A673 (cell line): ENCODE results near the gene FAM124B. TPM values are rescaled to one million over a fixed set of nuclear protein-coding genes. Genes with fewer than 3 reads are reported as not detected.

Experiments
- BruUV-seq: library from RNA; stranded (reverse); fragments of 400-500 nt; replicated peaks from 2 replicates; lab custom pipeline; 2021; lab: Mats Ljungman, UMichigan
- CTCF ChIA-PET: fragments of 300-600 bp; sonication (Branson Sonifier 250); formaldehyde crosslinking; loops from one replicate; lab custom pipeline; 2022; ENCODE audit warnings: antibody characterized with exemption; lab: Charles Lee
- POLR2A ChIA-PET: fragments of 300-600 bp; sonication (Branson Sonifier 250); formaldehyde crosslinking; loops from one replicate; lab custom pipeline; 2022; ENCODE audit warnings: antibody characterized with exemption; ENCODE audit not compliant: low non-redundant PET; lab: Charles Lee
- DNase-seq: peaks from one replicate; pipeline ENCODE4 v3.0.0-alpha.2; 2015; ENCODE audit warnings: low spot score
- H3K27ac ChIP-seq: fragments of 200-600 bp; sonication (generic); 2 replicates; pipeline ENCODE4 v1.5.1; 2016; ENCODE audit warnings: mixed run types, low read depth, mild to moderate bottlenecking, mixed read lengths, antibody characterized with exemption, low read length; ENCODE audit not compliant: poor library complexity, severe bottlenecking
- H3K27me3 ChIP-seq: fragments of 200-600 bp; sonication (generic); replicated peaks from 2 replicates; pipeline ENCODE4 v1.6.1; 2017; ENCODE audit warnings: mixed run types, low read depth, mild to moderate bottlenecking, mixed read lengths, antibody characterized with exemption, low read length; ENCODE audit not compliant: insufficient read depth, poor library complexity
- H3K36me3 ChIP-seq: fragments of 200-600 bp; sonication (generic); 2 replicates; pipeline ENCODE4 v1.6.1; 2016; ENCODE audit warnings: mixed run types, mild to moderate bottlenecking, mixed read lengths, antibody characterized with exemption, low read length; ENCODE audit not compliant: insufficient read depth, poor library complexity, severe bottlenecking
- H3K4me1 ChIP-seq: fragments of 200-600 bp; sonication (generic); 2 replicates; pipeline ENCODE4 v1.6.1; 2017; ENCODE audit warnings: mixed run types, mild to moderate bottlenecking, mixed read lengths, antibody characterized with exemption, low read length; ENCODE audit not compliant: insufficient read depth, poor library complexity, severe bottlenecking
- H3K4me3 ChIP-seq: fragments of 200-600 bp; sonication (generic); 2 replicates; pipeline ENCODE4 v1.5.1; 2016; ENCODE audit warnings: low read depth, mixed run types, mild to moderate bottlenecking, mixed read lengths, low read length; ENCODE audit not compliant: poor library complexity, severe bottlenecking
- H3K9me3 ChIP-seq: fragments of 200-600 bp; sonication (generic); 2 replicates; pipeline ENCODE4 v1.6.1; 2016; ENCODE audit warnings: mixed run types, low read depth, mild to moderate bottlenecking, mixed read lengths, antibody characterized with exemption, low read length; ENCODE audit not compliant: poor library complexity, severe bottlenecking
- CTCF ChIP-seq: fragments of 300-800, 200-600 bp; sonication (generic); conservative IDR thresholded peaks from 2 replicates; pipeline ENCODE4 v1.5.1; 2017; ENCODE audit warnings: low read depth, mild to moderate bottlenecking, antibody characterized with exemption, low read length, moderate library complexity, mixed read lengths
- EZH2 ChIP-seq: fragments of 200-600 bp; sonication (generic); IDR thresholded peaks from 2 replicates; pipeline ENCODE4 v1.6.1; 2017; ENCODE audit warnings: borderline replicate concordance, low read depth, mild to moderate bottlenecking, mixed read lengths, antibody characterized with exemption, low read length; ENCODE audit not compliant: poor library complexity, severe bottlenecking
- intact Hi-C: fragments of 100-400 bp; cut with micrococcal nuclease; formaldehyde crosslinking; loops from one replicate; pipeline ENCODE4 v1.10.0; 2022; ENCODE audit not compliant: unreplicated experiment
- total RNA-seq: library from RNA; stranded (reverse); gene quantifications from 2 replicates; pipeline ENCODE4 v1.2.3, GENCODE V29; 2021

The FAM124B gene
- total RNA-seq, 1 experiment from 2014 or later, result not detected

DNA sequence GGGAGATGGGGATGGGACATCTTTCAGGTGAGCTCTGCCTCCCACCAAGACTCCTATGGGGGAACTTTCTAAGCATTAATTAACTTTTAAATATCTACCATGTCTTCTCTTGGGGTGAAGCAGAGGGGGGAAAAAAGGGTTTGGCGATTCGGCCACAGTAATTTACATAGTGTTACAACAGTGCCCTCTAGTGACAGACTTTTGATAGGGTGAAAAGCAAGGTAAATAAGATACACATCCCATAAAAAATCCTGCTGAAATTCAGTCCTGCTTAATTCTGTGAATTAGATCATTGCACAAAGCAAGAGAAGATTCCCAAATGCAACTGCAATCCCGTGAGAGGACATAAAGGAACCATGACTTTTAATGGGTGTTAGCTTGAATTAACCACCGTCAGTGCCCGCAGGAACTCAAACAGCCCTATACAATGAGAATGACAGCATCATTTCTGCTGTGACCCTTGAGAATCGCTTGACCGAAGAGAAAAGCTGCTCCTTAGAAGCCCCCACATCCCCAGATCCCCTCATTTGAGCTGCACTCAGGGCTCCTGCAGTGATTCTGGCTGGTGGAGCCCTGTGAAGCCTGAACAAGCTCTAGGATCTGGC is 32.8 kb downstream of the FAM124B start:
- peak; percentile 81 for DNase-seq
- Histone ChIP-seq H3K27me3 (no peaks in the 10 kb centered on the region), H3K4me1 (peaks cover 15% of the 10 kb centered on the region), H3K36me3 (no peaks in the 10 kb centered on the region), H3K9me3 (no peaks in the 10 kb centered on the region), H3K27ac (no peak overlapping the region), H3K4me3 (no peak overlapping the region)
- BruUV-seq, result no TSS peak
- TF ChIP-seq EZH2, result no peak
- peak; percentile 84 for TF ChIP-seq CTCF
- POLR2A ChIA-PET, result no interaction called here
- CTCF ChIA-PET, result interaction anchor here (0.9 to 1.3 kb wide), 2 partner anchors 26 to 399 kb away, joined by 3 to 6 read pairs; no protein-coding TSS in a partner anchor
- intact Hi-C loops, result loop anchor here (2.0 to 5.0 kb wide), 2 partner anchors 398 to 507 kb away; no protein-coding TSS in a partner anchor

DNA sequence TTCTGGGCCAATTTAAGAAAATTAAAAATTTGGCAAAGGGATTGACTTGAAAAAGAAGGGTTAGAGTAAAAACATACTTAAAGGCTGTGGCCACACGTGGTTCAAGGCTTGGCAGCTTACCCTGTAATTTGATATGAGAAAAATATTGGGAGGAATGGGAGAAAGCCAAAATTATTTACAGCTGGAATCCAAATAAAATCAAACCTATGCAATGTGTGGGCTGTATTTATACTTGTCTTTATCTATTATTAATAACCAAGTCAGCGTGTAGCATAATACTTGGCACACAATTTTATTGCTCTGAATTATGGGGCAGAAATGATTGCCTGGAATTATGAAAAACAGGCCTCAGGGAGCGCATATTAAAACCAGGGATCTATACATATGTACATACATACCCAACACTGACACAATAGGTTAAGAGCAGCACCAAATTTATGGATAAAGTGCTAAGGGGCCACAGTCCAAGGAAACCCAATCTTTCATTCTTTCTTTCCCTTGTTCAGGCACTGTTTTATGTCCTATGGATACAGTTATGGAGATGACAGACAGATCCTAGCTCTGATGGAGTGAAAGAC is 35.6 kb downstream of the FAM124B start:
- CTCF ChIA-PET, result no interaction called here

GRCh38 chr2:224365331-224365730 is 36.6 kb downstream of the FAM124B start:
- Histone ChIP-seq H3K27me3 (no peaks in the 10 kb centered on the region), H3K27ac (no peak overlapping the region), H3K4me3 (no peak overlapping the region), H3K36me3 (no peaks in the 10 kb centered on the region), H3K9me3 (no peaks in the 10 kb centered on the region), H3K4me1 (peaks cover 24% of the 10 kb centered on the region)
- intact Hi-C loops, result loop anchor here (5.0 kb wide), 1 partner anchor 503 kb away; no protein-coding TSS in a partner anchor
- ChIA-PET CTCF (no interaction called here), POLR2A (no interaction called here)
- no TSS peak for BruUV-seq
- TF ChIP-seq EZH2 (no peak), CTCF (no peak)
- no peak for DNase-seq

More for the DNA sequence above, 35.6 kb downstream of the FAM124B start:
- no peak overlapping the region for H3K27ac ChIP-seq
- POLR2A ChIA-PET, result no interaction called here
- DNase-seq, result peak; percentile 37
- H3K27me3 ChIP-seq, result no peaks in the 10 kb centered on the region
- intact Hi-C loops, result loop anchor here (5.0 kb wide), 1 partner anchor 504 kb away; no protein-coding TSS in a partner anchor
- BruUV-seq, result no TSS peak
- no peak overlapping the region for H3K4me3 ChIP-seq
- H3K36me3 ChIP-seq, result no peaks in the 10 kb centered on the region
- H3K4me1 ChIP-seq, result peaks cover 15% of the 10 kb centered on the region
- TF ChIP-seq EZH2, result no peak
- TF ChIP-seq CTCF, result no peak
- H3K9me3 ChIP-seq, result no peaks in the 10 kb centered on the region
